Mononuclear cell (primary cell): Measurements from ENCODE around the gene ACIN1. TPM values are rescaled to one million over a fixed set of nuclear protein-coding genes. Genes with fewer than 3 reads are reported as not detected.

Experiments
- H3K27me3 ChIP-seq: 2 replicates; pipeline ENCODE4 v1.6.0; 2011; ENCODE audit warnings: low read length, control low read depth; ENCODE audit not compliant: insufficient read depth
- H3K4me1 ChIP-seq: 2 replicates; pipeline ENCODE4 v1.5.1; 2011; ENCODE audit warnings: mild to moderate bottlenecking, low read length, control low read depth; ENCODE audit not compliant: insufficient read depth
- H3K4me3 ChIP-seq: 2 replicates; pipeline ENCODE4 v1.5.1; 2011; ENCODE audit warnings: mild to moderate bottlenecking, low read length, moderate library complexity
- H3K9me3 ChIP-seq: 2 replicates; pipeline ENCODE4 v1.5.1; 2011; ENCODE audit warnings: low read depth, mild to moderate bottlenecking, control low read depth, low read length
- total RNA-seq: library from RNA; depleted of rRNA; stranded (reverse); fragments of >200 nt; gene quantifications from one replicate; pipeline ENCODE4 v1.2.3, GENCODE V29; 2012

Gene ACIN1, protein sequence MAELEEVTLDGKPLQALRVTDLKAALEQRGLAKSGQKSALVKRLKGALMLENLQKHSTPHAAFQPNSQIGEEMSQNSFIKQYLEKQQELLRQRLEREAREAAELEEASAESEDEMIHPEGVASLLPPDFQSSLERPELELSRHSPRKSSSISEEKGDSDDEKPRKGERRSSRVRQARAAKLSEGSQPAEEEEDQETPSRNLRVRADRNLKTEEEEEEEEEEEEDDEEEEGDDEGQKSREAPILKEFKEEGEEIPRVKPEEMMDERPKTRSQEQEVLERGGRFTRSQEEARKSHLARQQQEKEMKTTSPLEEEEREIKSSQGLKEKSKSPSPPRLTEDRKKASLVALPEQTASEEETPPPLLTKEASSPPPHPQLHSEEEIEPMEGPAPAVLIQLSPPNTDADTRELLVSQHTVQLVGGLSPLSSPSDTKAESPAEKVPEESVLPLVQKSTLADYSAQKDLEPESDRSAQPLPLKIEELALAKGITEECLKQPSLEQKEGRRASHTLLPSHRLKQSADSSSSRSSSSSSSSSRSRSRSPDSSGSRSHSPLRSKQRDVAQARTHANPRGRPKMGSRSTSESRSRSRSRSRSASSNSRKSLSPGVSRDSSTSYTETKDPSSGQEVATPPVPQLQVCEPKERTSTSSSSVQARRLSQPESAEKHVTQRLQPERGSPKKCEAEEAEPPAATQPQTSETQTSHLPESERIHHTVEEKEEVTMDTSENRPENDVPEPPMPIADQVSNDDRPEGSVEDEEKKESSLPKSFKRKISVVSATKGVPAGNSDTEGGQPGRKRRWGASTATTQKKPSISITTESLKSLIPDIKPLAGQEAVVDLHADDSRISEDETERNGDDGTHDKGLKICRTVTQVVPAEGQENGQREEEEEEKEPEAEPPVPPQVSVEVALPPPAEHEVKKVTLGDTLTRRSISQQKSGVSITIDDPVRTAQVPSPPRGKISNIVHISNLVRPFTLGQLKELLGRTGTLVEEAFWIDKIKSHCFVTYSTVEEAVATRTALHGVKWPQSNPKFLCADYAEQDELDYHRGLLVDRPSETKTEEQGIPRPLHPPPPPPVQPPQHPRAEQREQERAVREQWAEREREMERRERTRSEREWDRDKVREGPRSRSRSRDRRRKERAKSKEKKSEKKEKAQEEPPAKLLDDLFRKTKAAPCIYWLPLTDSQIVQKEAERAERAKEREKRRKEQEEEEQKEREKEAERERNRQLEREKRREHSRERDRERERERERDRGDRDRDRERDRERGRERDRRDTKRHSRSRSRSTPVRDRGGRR
- 123 TPM for total RNA-seq

DNA sequence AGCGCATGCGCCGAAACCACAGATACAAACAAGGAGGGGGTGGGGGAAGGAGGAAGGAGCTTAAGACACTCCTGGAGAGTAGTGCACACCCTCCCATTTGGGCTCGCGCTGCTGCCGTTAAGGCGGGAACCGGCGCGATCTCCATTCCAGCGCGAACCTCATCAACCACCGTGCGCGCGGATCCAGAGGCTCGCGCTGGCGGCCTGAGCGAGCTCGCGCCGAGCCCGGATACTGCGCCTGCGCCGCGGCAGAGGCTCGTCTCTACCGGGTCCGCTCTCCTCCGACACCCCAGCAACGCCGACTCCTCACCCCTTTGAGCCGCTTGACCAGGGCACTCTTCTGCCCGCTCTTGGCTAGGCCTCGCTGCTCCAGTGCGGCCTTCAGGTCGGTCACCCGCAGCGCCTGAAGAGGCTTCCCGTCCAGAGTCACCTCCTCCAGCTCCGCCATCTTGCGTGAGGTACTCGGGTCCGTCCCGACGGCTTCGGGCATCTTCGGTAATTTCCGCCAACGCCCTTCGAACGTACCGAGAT, at the start of gene ACIN1:
Gene ACIN1, minus strand, starts transcription at position 471 of the 530 bp plus-strand sequence. Its CDS starts 24 bp downstream, at position 447.
- Histone ChIP-seq H3K9me3 (no peaks in the 10 kb centered on the region), H3K27me3 (no peaks in the 10 kb centered on the region), H3K4me3 (peak within 1 kb of the TSS; percentile 81), H3K4me1 (peaks cover 28% of the 10 kb centered on the region)

DNA sequence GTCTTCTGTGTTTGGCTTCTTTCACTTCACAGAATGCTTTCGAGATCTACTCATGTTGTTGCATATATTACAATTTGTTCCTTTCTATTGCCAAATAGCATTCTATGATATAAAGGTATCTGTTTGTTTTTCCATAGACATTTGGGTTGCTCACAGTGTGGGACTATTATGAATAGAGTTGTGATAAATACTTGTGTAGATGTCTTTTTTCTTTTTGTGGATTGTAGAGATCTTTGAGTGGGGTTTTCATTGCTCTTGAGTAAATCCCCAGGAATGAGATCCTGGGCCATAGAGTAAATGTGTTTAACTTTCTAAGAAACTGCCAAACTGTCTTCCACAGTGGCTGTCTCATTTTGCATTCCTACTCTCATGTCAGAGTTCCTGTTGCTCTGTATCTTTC, 49.0 kb upstream of the ACIN1 start:
- no peaks in the 10 kb centered on the region for H3K9me3 ChIP-seq
- H3K4me3 ChIP-seq, result no peak overlapping the region
- no peaks in the 10 kb centered on the region for H3K4me1 ChIP-seq
- H3K27me3 ChIP-seq, result no peaks in the 10 kb centered on the region

DNA sequence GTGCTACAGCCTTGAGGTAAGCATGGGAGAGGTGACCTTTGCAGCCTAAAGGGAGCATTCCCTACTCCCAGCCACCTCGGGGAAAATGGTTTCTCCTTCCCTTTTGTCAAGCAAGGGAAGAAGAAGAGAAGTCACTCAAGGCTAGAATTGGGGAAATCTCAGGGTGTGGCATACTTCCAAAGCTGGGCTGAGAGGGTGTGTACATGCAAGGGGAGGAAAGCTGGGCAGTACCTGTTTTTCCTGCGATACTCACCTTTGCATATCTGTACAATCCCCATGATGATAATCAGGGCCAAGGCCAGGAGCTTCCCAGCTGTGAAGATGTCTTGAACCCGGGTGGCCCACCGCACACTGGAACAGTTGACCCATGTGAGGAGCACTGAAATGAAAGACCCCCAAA, 47.9 kb upstream of the ACIN1 start:
- Histone ChIP-seq H3K4me1 (no peaks in the 10 kb centered on the region), H3K4me3 (no peak overlapping the region), H3K27me3 (no peaks in the 10 kb centered on the region), H3K9me3 (no peaks in the 10 kb centered on the region)

DNA sequence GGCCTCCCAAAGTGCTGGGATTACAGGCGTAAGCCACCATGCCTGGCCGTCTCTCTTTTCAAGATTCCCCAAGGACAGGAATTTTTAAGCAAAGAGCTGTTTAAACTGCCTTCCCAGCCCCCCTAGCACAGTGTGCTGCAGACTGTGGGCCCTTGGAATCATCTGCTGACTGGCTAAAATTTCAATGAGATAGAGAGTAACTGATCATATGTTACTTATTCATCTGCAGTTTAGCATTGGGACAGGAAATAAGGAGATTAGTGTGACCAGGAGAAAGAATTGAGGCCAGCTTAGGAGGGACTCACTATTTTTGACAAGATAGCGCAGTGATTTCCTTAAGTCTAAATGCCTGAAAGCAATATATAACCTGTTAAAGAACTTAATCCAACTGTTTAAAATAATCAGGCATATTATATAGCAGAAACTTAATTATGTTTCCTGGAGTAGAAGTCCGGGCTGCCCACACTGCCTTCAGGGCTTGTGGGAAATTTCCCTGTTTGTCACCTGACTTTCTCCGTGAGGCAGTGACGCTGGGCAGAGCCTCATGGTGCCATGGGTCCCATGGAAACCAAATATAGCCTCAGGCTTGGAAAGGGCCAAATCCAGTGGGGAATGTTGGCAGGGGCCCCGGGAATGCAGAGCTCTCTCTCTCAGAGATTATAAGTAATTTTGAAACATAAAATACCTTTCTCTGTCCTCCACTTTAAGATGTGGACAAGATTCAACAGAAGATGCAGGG, 46.9 kb upstream of the ACIN1 start:
- no peak overlapping the region for H3K4me3 ChIP-seq

DNA sequence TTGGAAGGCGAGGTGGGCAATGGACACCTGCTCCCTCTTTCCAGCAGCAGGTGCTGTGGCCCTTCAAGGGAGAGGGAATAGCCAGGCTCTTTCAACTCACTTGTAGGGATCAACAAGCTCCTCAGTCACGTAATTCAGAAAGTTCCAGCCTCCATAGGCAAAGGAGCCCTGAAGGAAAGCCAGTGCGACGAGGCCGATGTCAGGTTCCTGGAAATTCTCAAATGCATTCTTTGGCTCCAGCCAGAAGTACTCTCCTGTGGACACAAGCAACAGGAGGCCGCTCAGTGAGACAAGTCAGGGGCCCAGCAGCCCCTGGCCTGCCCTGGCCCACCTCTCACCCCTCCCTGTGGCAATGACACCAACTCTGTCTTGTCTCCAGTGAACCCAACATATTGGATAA, 45.4 kb upstream of the ACIN1 start:
- Histone ChIP-seq H3K27me3 (no peaks in the 10 kb centered on the region), H3K4me1 (no peaks in the 10 kb centered on the region), H3K4me3 (no peak overlapping the region), H3K9me3 (no peaks in the 10 kb centered on the region)

More for the DNA sequence above, 46.9 kb upstream of the ACIN1 start:
- no peaks in the 10 kb centered on the region for H3K4me1 ChIP-seq
- H3K27me3 ChIP-seq, result no peaks in the 10 kb centered on the region
- H3K9me3 ChIP-seq, result no peaks in the 10 kb centered on the region

DNA sequence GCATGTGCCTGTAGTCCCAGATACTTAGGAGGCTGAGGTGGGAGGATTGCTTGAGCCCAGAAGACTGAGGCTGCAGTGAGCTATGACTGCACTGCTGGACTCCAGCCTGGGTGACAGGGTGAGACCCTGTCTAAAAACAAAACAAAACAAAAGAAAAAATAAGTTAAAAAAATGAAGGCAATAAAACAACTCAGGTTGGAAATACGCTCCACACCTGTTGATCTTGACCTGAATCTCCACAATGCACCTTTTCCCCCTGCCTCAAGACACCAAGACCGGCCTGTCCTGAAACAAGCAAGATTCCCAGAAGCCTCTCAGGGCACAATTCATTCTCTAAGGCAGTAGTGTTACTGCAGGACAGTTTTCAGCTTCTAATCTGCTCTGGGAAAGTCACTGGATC, 44.9 kb upstream of the ACIN1 start:
- no peaks in the 10 kb centered on the region for H3K4me1 ChIP-seq
- no peaks in the 10 kb centered on the region for H3K27me3 ChIP-seq
- no peaks in the 10 kb centered on the region for H3K9me3 ChIP-seq
- H3K4me3 ChIP-seq, result no peak overlapping the region

DNA sequence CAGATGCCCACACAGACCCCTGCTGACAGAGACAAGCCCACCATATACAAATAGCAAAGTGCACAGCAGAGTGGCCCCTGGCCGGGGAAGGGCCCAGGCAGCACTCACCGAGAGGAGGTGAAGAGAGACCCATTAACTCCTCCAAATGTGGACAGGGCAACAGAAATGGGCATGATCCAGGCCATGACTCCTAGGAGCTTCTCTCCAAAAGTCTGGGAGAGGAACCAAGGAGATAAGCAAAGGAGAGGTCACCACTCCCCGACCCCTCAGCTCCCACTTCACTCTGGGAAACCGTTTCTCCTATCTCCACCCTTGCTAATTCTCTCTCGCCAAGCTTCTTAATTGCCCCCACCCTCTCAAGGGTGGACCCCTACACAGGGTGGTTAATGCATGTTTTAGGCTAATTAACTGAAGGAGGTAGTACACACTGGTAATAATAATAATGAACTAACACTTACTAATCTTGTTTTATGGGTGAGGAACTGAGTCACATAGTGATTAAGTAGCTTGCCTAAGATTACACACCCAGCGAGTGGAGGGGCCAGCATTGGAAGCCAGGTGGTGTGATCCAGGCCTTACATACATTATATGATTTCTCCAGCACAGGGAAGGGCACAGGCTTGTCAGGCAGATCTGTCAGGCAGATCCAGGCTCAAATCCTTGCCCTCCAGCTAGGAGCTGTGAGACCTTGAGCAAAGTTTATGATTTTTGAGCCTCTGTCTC, 43.0 kb upstream of the ACIN1 start:
- Histone ChIP-seq H3K27me3 (no peaks in the 10 kb centered on the region), H3K4me1 (no peaks in the 10 kb centered on the region), H3K9me3 (no peaks in the 10 kb centered on the region), H3K4me3 (no peak overlapping the region)

DNA sequence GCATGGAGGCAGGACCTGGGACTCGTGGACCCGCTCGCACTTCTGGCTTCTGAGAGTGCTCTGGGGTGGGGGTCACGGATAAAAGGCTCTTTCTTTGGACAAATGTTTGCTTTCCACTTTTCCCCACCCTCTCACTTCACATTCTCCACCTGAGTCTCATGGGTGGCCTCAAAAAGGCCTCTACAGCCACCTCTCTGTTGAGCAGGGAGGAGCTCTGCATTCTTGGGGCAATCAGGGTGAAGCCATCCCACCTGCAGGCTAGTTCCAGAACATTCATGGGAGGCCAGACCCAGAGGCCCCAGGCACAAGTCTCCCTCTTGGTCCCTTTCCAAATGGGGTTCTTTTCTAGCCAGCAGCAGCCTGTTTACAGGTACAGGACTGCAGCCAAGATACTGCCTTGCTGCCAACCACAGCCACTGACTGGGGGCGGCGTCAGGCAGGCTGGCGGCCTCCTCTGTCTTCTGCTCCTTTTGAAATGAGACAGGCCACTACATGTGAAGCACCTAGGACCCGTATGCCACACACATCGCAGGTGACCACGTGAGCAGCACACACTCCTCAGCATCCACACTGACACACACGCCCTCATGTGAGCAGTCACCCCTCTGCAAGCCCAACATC, 42.4 kb upstream of the ACIN1 start:
- Histone ChIP-seq H3K27me3 (no peaks in the 10 kb centered on the region), H3K9me3 (no peaks in the 10 kb centered on the region), H3K4me3 (no peak overlapping the region), H3K4me1 (no peaks in the 10 kb centered on the region)

DNA sequence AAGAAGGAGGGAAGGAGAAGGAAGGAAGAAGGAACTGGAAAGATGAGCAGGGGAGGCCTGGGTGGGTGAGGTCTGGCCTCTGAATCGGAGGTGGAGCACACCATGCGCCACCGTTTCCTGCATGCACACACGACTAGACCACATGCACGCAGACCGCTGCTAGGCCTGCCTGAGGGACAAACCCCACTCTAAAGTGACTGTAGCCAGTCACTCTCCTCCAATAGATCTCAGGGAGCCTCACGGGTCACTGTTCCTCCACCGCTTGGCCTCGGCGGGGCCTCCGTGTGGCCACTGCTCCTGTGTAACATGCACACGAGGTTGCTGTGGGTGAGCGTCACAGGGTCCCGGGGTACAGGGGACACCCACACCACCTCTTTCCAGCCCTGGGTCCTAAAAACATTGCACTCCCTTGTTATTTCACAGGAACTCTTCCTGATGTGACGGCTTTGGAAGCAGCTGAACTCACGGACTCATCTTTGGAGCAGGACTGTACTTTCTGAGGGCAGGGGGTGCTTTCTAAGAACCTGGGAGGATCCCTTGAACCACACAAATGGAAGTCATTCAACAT, 41.7 kb upstream of the ACIN1 start:
- Histone ChIP-seq H3K4me3 (no peak overlapping the region), H3K4me1 (no peaks in the 10 kb centered on the region), H3K27me3 (no peaks in the 10 kb centered on the region), H3K9me3 (no peaks in the 10 kb centered on the region)

DNA sequence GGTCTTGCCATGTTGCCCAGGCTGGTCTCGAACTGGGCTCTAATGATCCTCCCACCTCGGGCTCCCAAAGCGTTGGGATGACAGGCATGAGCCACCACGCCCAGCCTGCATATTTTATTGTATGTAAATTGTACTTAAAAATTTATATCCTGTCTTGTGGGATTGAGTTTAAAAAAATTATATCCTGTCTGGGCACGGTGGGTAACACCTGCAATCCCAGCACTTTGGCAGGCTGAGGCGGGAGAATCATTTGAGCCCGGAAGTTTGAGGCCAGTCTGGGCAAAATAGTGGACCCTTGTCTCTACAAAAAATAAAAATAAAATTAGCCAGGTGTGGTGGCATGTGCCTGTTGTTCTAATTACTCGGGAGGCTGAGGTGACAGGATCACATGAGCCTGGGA, 38.0 kb upstream of the ACIN1 start:
- no peak overlapping the region for H3K4me3 ChIP-seq
- H3K4me1 ChIP-seq, result peaks cover 18% of the 10 kb centered on the region
- H3K27me3 ChIP-seq, result no peaks in the 10 kb centered on the region
- no peaks in the 10 kb centered on the region for H3K9me3 ChIP-seq

DNA sequence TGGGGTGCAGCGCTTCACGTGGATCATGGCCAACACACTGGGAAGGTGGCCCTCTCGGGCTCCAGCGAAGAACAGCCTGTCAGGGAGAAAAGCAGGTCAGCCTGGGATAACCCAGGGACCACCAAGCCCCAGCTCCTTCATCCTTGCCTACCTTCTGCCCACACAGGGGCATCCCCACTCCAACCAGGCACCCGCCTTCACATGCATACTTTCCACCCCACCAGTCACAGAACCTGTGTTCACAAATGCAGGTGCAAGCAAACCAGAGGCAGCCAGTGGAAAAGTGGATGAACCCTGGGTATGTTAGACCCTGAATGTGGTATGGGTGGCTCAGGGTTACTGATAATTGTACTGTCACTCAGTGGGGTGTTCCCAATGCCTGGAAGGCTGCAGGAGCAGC, 36.5 kb upstream of the ACIN1 start:
- H3K4me3 ChIP-seq, result no peak overlapping the region
- H3K27me3 ChIP-seq, result no peaks in the 10 kb centered on the region
- H3K9me3 ChIP-seq, result no peaks in the 10 kb centered on the region
- H3K4me1 ChIP-seq, result peaks cover 18% of the 10 kb centered on the region

DNA sequence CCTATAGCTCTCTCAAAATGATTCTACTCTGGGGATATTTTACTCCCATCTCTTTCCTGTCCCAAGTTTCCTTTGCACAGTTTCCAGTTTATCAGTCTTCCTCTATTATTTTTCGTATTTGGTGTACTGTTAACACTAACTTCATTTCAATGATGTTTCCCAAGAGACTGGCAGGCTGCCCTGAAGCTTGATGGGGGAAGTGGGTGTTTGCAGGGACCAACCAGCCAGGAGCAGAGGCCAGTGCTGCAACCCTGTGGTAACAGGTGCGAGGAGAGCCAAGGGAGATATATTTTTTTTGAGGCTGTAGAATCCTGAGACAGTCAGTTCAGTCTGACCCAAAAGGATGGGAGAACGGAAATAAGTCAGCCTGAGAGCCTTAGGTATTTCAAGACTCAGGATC, 35.9 kb upstream of the ACIN1 start:
- Histone ChIP-seq H3K4me3 (no peak overlapping the region), H3K9me3 (no peaks in the 10 kb centered on the region), H3K4me1 (peaks cover 18% of the 10 kb centered on the region), H3K27me3 (no peaks in the 10 kb centered on the region)

DNA sequence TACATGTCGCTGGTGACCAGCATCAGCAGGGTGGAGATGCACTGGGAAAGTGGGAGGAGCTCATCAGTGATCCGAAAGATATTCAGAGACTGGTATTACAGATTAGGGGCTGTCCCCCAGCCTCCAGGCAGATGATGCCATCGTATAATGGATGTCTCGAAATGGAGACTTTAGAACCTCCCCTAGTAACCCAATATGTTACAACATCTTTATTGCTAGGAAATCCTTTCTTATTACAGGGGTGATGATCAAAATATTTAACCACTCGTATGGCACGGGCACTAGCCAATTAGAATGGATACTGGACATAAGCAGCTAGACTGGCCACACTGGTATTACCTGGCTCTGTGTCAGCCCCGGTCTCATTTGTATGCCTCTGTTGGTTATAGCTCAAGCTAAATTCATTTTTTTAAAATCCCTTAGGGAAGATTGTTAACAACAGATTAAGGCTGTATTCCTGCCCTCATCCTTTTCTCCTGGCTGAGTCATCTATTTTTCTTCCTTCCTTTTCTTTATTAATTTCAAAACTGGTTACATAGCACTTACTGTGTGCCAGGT, 34.9 kb upstream of the ACIN1 start:
- no peaks in the 10 kb centered on the region for H3K9me3 ChIP-seq
- H3K4me1 ChIP-seq, result peaks cover 18% of the 10 kb centered on the region
- H3K27me3 ChIP-seq, result no peaks in the 10 kb centered on the region
- no peak overlapping the region for H3K4me3 ChIP-seq
